ENCODE data around the gene GNG12.

GNG12 gene

DNA sequence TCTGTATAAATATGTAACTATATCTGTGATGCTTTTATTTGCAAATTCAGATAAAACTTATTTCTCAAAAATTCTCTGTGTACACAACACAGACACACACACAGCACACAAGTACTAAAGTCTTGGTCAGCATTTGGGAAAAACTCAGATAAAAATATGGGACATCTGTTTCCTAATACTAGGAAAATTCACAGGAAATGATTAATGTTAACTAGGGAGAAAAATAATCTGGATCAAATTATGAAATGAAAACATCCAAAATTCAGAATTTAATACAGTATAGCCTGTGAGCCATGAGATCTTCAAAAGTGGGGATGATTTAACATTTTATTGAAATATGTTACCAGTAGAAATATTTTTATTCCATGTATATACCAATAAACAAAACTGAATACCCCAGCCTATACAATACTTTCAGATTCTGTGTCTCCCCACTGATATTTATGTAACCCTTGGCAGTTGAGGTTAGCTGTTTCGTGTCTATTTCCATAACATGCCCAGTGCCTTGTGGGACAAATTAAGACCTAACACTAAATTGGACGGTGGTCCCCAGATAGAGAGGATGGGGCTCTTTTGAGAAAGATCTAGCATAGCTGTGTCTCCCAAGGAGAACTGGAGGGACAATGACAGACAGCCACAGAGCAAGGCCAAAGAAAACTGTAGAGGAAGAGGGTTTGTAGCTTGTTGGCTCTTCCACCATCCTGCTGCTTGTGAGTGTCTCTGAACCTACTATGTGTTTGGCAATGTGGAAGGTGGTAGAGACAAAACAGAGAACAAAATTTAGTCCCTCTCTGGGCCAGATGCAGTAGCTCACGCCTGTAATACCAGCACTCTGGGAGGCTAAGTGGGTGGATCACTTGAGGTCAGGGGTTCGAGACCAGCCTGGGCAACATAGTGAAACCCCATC lies 47.2 kb downstream of the GNG12 start:
- no peak for DNase-seq (ENCODE audit: low read depth)

DNA sequence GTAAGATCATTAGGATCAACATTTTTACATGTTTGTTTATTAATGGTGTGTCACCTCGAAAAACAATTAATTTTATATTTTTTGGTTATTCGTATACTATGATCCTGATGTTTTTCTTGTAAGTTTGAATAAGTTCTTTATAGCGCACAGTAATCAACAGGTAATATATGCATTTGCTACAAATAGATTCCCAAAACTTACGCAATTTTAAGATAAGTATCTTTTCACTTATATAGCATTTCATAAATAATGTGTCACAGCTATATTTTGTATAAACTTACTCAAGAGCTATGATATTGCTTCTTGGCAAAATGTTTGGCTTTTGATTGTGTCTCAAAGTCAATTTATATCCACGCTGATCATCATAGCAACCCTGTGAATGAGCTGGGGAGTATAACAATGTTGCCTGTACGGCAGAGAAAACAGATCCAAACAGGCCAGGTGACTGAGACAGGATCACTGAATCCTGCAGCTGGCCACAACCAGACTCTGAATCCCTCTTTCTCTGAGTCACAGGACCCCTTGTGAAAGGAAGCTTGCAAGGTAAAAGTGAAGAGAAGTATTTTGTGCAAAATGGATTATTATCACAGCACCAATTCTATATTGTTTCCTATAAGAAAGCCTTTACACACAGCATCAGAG lies 48.6 kb downstream of the GNG12 start:
- no peak for DNase-seq (ENCODE audit: low read depth)

DNA sequence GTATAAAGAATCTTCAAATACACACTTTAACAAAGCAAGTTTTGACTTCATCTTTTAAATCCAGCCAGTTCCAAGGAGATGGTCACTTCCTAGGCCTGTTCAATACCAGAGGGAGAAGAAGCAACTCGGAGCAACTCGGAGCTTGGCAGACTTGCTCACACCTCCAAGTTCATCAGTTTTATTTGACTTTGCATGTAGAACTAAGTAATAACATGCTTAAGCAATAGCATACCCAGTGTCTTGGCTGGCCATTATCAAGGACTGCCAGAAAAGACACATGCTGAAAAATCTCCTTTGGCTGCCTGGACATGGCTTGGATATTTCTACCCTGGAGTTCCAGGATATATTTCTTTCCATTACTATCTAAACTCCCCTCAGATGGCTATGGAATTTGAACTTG lies 52.6 kb downstream of the GNG12 start:
- no peak for DNase-seq (ENCODE audit: low read depth)

DNA sequence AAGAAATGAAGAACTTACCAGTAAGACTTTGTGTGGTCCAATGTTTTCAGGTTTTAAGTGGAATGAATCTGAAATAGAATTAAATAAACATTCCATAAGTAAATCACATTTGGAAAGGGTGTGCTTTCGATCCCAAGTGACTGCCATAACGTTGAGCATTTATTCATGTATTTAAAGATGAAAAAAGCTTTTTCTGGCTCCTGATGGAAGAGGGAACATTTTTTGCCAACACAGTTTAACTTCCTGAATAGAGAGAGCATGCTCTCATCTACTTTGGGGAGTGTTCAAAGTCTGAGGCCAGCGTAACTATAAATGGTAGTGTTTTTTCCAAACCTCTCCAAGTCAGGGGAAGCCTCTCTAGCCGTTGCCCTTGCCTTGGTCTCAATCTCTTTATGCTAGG lies 55.8 kb downstream of the GNG12 start:
- DNase-seq (ENCODE audit: low read depth) = no peak

DNA sequence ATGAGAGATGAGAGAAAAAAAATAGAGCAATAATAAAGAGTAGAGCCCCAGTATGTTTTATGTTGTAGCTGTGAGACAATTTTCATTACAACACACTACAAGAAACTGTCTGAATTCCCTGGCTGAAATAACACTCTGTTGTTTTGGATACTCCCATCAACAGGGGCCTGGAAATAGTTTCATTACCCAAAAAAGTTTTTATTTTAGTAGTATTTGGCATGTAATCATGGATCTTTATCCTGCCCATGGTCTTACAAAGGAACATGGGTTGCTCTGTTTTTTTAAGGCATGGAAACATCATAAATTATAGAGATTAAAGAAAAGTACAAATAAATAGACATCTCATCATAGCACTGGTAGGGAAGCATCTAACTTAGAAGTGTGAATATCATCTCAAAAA lies 56.3 kb downstream of the GNG12 start:
- DNase-seq (ENCODE audit: low read depth) = no peak

DNA sequence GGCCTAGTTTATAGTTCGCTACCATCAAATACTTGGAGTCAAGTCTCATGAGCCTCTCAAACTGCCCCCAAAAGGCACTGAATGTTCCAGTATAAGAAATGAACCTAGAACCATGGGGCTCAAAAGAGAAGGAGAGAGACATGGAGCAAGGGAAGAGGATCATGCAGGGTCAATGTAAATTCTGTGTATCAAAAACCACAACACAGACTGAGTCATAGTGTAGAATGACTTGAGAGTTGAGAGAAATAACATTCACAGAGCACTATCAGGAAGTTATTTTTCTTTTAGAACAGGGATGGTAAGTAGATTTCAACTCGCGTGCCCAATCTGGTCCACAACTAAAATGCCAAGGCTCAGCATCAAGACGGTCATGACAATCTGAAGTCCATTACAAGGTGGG lies 59.8 kb downstream of the GNG12 start:
- DNase-seq (ENCODE audit: low read depth) = no peak

DNA sequence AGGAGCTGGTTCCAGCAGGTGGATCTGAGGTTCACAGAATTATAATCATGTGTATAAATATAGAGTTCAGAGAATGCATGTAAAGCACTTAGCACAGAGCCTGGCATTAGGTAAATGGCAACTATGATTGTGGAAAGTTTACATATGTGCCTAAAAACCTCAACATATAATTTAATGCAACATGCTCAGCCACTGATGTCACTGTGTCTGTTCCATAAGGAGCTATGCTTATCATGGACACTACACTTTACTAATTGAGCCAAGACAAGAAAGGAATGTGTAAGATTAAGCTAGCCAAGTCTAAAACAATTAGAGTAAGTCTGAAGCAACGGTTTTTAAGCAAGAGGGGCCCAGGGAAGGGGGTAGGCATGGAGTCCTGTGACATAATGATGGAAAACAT lies 61.5 kb downstream of the GNG12 start:
- no peak for DNase-seq (ENCODE audit: low read depth)

DNA sequence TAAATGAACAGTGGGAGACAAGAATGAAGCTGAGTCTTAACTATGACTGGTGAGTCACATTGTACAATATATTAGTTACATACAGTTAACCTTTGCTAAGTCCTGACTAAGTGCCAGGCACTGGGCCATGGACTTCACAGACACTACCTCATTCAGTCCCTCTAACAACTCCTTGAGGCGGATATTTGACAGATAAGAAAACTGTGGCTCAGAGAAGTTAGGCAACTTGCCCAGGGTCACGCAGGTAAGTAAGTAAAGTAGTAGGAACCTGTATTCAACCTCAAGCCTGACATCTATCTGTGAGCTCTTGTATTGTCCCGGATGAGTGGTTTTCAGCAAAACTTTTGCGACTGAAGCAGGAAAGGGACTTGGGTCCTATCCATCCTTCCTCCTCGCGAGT lies 62.1 kb downstream of the GNG12 start:
- DNase-seq (ENCODE audit: low read depth) = no peak

DNA sequence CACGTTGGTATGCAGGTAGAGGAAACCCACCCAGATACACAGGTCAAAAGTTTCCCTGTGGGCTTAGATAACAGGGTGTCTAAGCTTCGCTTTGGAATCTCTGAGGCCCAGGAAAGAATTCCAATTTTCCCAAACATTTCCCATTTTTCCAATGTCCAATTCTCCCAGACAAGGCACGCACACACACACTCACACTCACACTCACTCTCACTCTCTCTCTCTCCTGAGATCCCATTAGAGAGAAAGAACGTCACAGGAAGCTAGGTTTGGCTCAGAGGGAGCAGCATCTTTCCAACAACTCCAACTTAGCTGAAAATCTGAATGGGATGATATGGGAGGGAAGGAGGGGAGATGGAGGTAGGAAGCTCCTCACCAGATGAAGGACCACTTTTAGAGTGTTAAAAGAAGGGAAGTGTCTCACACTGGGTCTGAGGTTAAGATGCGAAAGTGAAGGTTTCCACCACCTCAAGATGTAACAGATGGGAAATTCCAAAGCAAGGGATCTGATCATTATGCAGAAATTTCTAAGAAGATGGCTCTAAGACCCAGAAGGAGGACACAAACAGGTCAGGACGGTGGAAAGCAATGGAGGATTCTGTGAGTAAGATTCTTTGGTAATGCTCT lies 63.5 kb downstream of the GNG12 start:
- DNase-seq (ENCODE audit: low read depth) = no peak

DNA sequence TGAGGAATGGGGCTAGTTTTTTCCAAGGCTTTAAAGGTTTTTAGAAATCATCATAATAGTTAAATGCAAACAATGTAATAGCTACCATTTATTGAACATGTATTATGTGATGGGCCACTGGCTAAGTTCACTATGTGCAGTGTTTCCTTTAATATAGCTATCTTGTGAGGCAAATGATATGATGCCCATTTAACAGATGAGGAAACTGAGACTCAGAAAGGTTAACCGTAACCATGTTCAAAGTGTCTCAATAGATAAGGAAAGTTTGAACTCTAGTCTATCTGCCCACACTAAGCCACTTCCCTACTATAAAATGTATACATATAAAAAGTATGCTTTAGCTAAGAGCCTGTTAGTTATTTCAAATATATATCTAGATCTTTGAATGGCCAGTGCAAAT lies 64.8 kb downstream of the GNG12 start:
- DNase-seq (ENCODE audit: low read depth) = no peak

DNA sequence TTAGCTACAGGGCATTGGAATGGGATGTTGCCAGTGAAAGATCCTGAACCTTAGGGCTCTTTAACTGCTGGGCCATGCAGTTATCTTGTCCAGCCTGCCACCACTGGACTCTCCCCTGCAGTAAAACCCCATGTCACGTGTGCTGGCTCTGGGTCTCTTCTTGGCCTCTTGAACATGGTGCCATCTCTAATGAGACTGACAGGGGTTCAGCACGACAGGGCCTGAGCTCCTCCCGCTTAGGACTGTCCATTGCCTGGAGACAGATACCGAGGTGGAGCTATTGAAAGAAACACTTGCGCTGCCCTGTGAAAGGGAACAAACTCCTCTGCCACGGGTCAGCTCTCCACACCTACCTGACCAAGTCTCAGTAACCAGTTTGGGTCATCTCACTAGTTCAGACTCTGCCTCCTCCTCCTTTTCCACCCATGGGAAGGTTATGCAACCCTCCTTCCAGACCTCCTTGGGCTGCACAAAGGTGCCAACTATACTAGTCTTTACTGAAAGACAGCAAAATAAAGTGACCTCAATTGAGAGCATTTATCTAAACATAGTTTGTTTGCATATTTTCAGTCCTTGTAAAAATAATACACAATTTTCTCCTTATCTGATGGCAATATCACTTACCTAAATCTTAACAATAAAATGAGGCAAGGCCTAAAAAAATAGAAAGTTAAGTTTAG lies 66.0 kb downstream of the GNG12 start:
- DNase-seq (ENCODE audit: low read depth) = no peak

DNA sequence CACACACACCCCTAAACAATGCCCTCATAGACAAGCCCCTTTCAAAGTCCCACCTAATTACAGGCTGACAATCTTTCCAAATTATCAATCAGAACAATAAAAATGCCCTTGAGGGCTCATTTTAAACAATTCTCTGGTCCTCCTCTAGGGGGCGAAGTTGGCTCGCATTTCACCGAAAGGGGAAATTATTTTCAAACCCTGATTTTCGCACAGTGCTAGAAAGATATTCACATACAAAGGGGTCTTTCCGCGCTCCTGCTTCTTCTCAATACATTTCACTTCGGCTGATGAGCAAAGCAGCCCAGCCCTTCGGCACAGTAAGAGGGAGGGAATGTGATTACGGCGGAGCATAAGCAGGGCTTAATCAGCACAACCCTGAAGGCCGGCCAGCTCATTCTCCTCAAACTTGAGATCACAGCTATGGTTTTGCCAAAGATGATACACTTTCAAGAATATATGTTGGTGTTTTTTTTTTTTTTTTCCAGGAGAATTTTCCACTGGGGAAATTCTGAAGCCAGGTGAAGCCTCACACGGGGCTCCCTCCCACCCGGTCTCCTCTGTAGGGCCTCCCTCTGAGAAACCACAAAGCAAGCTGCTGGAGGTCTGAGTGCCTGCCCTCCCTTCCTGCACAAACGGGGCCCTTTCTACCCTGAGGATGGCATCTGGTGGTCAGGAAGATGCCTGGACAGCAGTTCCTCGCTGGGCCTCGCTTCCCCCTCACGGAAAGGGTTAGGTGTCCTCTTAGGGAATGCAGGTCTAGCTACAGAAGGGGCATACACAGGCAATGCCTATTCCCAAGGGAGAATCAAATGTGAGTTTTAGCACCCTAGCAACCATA lies 66.9 kb downstream of the GNG12 start:
- DNase-seq (ENCODE audit: low read depth) = no peak

DNA sequence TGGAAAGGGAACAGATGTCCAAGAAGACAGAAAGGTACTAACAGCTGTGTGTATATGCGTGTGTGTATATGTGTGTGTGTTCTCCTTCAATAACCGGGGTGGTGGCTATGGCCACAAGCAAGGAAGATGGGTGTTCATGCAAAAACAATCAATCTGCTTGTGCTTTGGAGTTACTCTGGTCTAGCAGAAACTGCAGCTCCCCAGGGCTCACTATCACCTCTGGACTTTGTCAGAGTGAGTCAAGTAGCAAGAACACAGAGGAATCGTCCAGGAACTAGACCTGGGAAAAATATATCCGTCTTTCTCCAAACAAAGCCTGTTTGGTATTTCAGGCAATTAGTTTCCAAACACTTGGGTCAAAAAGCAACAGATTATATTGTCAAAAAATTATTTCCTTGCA lies 68.6 kb downstream of the GNG12 start:
- DNase-seq (ENCODE audit: low read depth) = no peak

DNA sequence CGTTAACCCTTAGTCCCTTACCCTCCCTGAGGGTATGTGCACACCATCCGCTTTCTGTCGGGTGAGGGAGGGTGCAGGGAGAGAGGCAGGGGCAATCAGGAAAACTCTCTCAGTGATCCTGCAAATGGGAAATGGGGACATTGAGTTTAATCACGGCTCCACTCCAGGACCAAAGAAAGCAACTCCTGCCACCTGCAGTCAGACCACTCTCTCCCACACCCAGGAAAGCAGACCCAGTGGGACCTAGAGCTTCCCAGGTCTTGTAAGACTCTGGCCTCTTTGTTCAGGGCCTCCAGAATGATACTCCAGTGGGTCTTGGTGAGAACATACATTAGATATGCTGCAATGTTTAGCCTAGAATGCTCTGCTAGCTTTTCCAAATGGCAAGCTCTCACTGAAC lies 71.5 kb downstream of the GNG12 start:
- DNase-seq (ENCODE audit: low read depth) = no peak

DNA sequence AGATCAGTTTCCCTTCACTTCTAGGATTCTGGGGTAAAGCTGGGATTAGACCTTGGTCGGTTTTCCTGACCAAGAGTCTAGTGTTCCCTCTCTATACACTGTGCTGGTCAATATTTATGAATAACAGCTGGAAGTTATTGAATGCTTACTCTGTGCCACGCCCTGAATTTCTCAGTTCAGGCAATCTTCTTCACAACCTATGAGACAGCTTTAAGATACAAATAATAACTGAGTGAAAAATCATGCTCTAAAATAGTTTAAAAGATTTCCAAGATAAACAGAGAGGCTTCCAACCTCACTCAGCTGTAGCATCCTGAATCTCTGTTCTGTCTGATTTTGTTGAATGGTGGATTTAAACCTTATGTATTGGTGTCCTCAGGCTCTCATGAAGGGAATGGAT lies 72.2 kb downstream of the GNG12 start:
- DNase-seq (ENCODE audit: low read depth) = no peak

DNA sequence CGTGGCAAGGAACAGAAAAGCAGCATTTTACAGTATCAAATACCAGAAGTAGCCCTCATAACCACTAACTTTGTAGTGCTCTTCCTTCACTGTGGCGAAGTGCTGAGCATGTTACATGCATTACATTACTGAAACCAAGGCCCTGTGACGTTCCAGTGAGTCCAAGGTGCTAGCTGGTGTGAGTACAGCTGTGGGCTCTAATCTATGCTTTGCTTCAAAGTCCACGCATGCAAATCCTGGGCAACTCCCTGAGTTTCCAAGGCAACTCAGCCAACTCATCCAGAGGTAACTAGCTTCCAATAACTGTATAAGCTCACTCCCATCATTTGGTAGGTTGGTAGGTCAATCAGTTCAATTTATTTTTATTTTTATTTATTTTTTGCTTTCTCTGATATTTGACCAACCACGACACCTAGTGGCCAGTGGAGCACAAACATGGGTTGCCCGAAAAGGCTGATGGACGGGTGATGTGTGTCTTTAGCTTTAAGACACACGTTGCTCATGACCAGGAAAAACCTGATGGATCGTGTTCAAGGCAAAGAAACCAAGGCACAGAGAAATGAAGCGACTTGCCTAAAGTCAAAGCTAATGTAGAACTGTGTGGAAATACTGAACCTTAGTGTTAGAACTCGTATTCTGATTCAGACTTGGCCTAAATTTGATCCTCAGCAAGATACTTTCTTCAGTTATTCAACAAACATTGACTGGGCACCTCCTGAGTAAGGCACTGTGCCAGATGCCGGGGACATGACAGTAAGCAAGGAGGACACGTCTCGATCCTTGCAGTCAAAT lies 73.0 kb downstream of the GNG12 start:
- no peak for DNase-seq (ENCODE audit: low read depth)

DNA sequence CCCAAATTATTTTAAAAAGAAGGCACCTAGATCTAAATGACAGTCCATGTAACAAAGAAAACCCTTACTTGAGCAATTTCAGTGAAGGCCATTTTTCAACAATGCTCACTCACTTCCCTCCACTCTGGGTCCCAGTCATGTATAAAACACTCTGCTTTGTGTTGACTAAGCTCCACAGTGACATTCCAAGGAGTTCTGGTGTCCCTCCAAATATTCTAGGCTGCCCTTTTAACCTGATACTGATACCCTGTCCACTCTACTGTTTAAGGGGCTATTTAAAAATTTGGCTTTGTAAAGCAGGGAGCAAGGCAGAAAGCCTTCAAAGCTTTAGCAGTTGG lies 73.6 kb downstream of the GNG12 start:
- DNase-seq (ENCODE audit: low read depth) = no peak

DNA sequence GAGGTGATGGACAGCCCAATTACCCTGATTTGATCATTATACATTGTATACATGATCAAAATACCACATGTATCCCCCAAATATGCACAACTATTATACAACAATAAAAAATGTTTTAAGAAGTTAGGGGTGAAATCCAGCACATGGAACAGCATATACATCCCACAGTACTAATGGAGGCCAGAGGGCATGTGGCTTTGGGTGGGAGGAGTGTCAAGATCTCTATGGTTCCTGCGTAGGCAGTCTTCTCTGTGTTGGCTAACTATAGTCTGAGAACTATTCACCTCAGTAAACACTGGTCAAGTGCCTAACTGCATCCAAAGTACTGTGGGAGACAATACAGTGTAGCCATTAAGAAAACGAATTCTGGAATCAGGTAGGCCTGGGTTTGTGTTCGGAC lies 74.2 kb downstream of the GNG12 start:
- no peak for DNase-seq (ENCODE audit: low read depth)

DNA sequence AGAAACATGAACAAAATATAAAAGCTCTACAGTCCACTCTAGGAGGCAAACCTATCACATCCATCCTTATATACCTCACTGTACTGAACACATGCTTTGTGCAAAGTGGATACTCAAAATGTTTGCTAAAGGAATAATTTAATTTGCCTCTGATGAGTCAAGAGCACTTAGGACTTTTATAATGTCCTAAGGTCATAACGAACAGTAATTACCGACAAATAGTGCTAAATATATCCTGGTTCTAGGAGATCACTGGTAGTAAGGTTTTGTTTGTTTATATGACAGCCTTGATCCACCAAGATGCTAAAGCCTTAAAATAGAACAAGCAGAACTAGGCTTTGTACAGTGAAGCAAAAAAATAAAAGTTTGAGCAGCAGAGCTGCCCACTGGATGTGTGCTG lies 77.6 kb downstream of the GNG12 start:
- no peak for DNase-seq (ENCODE audit: low read depth)

DNA sequence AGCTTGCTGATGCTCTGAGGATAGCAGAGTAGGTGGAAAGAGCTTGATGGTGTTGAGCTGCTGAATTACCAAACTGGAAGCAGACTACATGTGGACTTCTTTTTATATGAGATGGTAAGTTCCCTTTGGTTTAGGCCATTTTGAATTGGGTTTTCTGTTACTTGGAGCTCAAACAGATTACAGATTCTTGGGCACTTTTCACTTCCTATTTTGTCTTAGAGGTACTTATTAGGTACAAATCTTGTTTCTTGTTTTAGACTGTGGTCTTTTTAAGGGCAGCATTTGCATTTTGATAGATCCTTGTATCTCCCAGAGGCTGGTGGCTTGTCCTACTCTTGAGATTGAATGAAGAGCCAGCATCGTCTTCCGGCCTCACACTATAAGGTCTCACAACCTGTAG lies 78.1 kb downstream of the GNG12 start:
- DNase-seq (ENCODE audit: low read depth) = no peak

DNA sequence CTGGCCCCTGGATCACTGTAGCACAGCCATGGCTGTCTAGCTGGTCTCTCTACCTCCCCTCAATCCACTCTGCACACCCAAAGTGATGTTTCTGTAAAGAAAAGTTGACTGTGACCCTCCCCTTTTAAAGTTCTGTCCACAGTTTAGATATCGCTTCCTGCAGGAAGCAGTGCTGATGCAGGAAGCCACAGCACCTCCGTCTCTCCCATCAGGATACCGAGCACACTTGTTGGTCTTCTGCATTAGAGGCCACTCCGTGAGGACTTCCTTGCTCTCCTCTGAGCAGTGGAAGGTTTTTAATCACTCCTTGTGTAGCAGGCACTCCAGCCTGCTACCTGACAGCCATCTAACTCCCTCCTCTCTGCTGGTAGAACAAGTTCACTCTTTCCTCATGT lies 78.7 kb downstream of the GNG12 start:
- no peak for DNase-seq (ENCODE audit: low read depth)
